ENCODE data around the gene CRB2.
"Not testable (repeated sequence)": the region's sequence is repeated elsewhere in the genome, so short reads cannot be mapped to it uniquely, and the experiment has no call there.

CRB2 gene

DNA sequence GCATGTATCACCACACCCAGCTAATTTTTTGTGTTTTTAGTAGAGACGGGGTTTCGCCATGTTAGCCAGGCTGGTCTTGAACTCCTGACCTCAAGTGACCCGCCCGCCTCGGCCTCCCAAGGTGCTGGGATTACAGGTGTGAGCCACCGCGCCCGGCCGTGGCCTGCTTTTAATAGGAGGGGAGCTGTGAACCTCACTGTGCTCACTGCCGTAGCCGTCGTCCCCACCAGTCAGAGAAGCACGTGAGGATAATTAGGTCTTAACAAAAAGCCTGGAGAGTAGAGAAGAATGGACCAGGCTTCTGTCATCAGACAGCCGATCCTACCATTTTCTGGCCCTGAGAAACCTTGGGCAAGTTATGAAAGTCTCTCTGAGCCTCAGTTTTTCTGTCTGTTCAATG lies 42.9 kb downstream of the CRB2 start:
- H3K27ac ChIP-seq (ENCODE audit: low read depth, low read length); H3K27me3 ChIP-seq (ENCODE audit: control insufficient read depth, insufficient read depth, low read length); H3K9me3 ChIP-seq (ENCODE audit: control insufficient read depth, insufficient read depth, low read depth, low read length); H3K9ac ChIP-seq (ENCODE audit: low read length); H3K4me3 ChIP-seq (ENCODE audit: low read depth, low read length); H3K36me3 ChIP-seq (ENCODE audit: control insufficient read depth, insufficient read depth, low read length): not testable (repeated sequence)
- peaks cover 31% of the 10 kb centered on the region; the same call in 1 of the 2 replicates for H3K4me1 ChIP-seq (ENCODE audit: control insufficient read depth, insufficient read depth, low read length)

GRCh38 chr9:123399803-123400378 lies 43.9 kb downstream of the CRB2 start:
- Histone ChIP-seq H3K9me3 (ENCODE audit: control insufficient read depth, insufficient read depth, low read depth, low read length) (no peaks in the 10 kb centered on the region), H3K4me1 (ENCODE audit: control insufficient read depth, insufficient read depth, low read length) (peaks cover 24% of the 10 kb centered on the region; the same call in 1 of the 2 replicates), H3K36me3 (ENCODE audit: control insufficient read depth, insufficient read depth, low read length) (no peaks in the 10 kb centered on the region), H3K9ac (ENCODE audit: low read length) (no peak overlapping the region), H3K27me3 (ENCODE audit: control insufficient read depth, insufficient read depth, low read length) (no peaks in the 10 kb centered on the region), H3K4me3 (ENCODE audit: low read depth, low read length) (no peak overlapping the region), H3K27ac (ENCODE audit: low read depth, low read length) (no peak overlapping the region)

- Histone ChIP-seq H3K9me3 (ENCODE audit: control insufficient read depth, insufficient read depth, low read depth, low read length) (no peaks in the 10 kb centered on the region), H3K4me3 (ENCODE audit: low read depth, low read length) (no peak overlapping the region), H3K9ac (ENCODE audit: low read length) (no peak overlapping the region), H3K36me3 (ENCODE audit: control insufficient read depth, insufficient read depth, low read length) (no peaks in the 10 kb centered on the region), H3K4me1 (ENCODE audit: control insufficient read depth, insufficient read depth, low read length) (peaks cover 15% of the 10 kb centered on the region; the same call in 1 of the 2 replicates), H3K27ac (ENCODE audit: low read depth, low read length) (no peak overlapping the region), H3K27me3 (ENCODE audit: control insufficient read depth, insufficient read depth, low read length) (no peaks in the 10 kb centered on the region)
Measured at GRCh38 chr9:123400926-123401503, 45.0 kb downstream of the CRB2 start.

DNA sequence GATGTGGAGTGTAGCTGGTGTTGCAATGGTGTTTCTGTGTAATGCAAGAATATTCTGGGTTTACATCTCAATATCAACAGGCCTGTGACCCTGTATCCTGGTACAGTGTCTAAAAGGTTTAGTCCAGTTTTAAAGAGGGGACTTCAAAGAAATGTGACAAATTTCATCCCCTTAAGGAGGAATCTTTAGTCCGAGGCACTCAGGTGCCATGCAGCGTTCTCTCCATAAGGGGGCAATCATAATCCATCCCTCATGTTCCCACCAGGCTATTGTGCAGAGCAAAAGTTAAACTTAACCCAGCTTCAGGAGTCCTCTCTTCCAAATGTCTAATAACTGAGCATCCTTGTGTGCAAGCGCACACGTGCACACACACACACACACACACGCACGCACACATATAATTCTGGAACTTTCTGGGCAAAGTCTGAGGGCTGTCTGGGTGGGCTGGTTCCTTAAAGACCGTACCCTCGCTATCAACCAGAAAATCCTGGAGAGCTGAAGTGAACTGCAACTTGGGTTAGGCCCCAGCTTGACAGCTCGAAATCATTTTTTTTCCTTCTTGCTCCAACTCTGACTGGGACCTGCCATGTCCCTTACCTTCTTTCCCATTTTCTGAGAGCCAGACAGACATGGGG lies 46.0 kb downstream of the CRB2 start:
- no peaks in the 10 kb centered on the region for H3K9me3 ChIP-seq (ENCODE audit: control insufficient read depth, insufficient read depth, low read depth, low read length)
- no peaks in the 10 kb centered on the region for H3K27me3 ChIP-seq (ENCODE audit: control insufficient read depth, insufficient read depth, low read length)
- peaks cover 24% of the 10 kb centered on the region for H3K4me1 ChIP-seq (ENCODE audit: control insufficient read depth, insufficient read depth, low read length)
- no peak overlapping the region for H3K9ac ChIP-seq (ENCODE audit: low read length)
- no peak overlapping the region for H3K4me3 ChIP-seq (ENCODE audit: low read depth, low read length)
- no peaks in the 10 kb centered on the region for H3K36me3 ChIP-seq (ENCODE audit: control insufficient read depth, insufficient read depth, low read length)
- no peak overlapping the region for H3K27ac ChIP-seq (ENCODE audit: low read depth, low read length)

- H3K36me3 ChIP-seq (ENCODE audit: control insufficient read depth, insufficient read depth, low read length), result no peaks in the 10 kb centered on the region
- H3K4me1 ChIP-seq (ENCODE audit: control insufficient read depth, insufficient read depth, low read length), result peaks cover 34% of the 10 kb centered on the region
- H3K9ac ChIP-seq (ENCODE audit: low read length), result no peak overlapping the region
Measured at GRCh38 chr9:123402981-123403509, 47.0 kb downstream of the CRB2 start.

GRCh38 chr9:123406016-123406415 lies 50.0 kb downstream of the CRB2 start:
- no peak overlapping the region for H3K27ac ChIP-seq (ENCODE audit: low read depth, low read length)
- no peak overlapping the region for H3K9ac ChIP-seq (ENCODE audit: low read length)
- no peaks in the 10 kb centered on the region for H3K27me3 ChIP-seq (ENCODE audit: control insufficient read depth, insufficient read depth, low read length)
- H3K4me3 ChIP-seq (ENCODE audit: low read depth, low read length), result no peak overlapping the region
- peaks cover 39% of the 10 kb centered on the region for H3K4me1 ChIP-seq (ENCODE audit: control insufficient read depth, insufficient read depth, low read length)
- no peaks in the 10 kb centered on the region for H3K9me3 ChIP-seq (ENCODE audit: control insufficient read depth, insufficient read depth, low read depth, low read length)
- no peaks in the 10 kb centered on the region for H3K36me3 ChIP-seq (ENCODE audit: control insufficient read depth, insufficient read depth, low read length)

More at GRCh38 chr9:123402981-123403509, 47.0 kb downstream of the CRB2 start:
- Histone ChIP-seq H3K4me3 (ENCODE audit: low read depth, low read length) (no peak overlapping the region), H3K9me3 (ENCODE audit: control insufficient read depth, insufficient read depth, low read depth, low read length) (no peaks in the 10 kb centered on the region), H3K27ac (ENCODE audit: low read depth, low read length) (no peak overlapping the region), H3K27me3 (ENCODE audit: control insufficient read depth, insufficient read depth, low read length) (no peaks in the 10 kb centered on the region)

DNA sequence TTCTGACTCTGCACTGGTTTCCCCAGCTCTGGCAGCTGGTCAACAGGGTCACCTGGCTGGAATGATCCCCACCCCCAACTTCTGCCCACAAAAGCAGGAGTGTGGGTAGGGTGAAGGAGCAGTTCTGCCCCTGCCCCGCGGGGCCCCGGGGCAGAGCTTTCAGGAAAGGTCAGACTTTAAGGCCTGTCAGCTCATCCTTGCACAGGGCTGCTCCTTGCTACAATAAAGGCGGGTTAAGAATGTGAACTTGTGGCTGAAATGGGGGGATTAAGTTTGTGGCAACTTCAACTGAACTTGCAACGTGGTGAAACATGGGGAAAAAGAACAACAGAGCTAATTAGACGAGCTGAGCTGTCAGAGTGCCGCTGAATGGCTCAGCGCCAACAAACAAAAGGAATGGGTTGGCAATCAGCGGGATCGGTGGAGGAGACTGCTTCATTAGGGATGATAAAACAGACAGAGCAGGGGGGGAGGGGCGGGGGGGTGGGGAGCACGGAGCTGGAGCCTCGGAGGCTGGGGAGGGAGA lies 50.8 kb downstream of the CRB2 start:
- H3K27ac ChIP-seq (ENCODE audit: low read depth, low read length), result no peak overlapping the region
- no peak overlapping the region for H3K9ac ChIP-seq (ENCODE audit: low read length)
- H3K27me3 ChIP-seq (ENCODE audit: control insufficient read depth, insufficient read depth, low read length), result no peaks in the 10 kb centered on the region

DNA sequence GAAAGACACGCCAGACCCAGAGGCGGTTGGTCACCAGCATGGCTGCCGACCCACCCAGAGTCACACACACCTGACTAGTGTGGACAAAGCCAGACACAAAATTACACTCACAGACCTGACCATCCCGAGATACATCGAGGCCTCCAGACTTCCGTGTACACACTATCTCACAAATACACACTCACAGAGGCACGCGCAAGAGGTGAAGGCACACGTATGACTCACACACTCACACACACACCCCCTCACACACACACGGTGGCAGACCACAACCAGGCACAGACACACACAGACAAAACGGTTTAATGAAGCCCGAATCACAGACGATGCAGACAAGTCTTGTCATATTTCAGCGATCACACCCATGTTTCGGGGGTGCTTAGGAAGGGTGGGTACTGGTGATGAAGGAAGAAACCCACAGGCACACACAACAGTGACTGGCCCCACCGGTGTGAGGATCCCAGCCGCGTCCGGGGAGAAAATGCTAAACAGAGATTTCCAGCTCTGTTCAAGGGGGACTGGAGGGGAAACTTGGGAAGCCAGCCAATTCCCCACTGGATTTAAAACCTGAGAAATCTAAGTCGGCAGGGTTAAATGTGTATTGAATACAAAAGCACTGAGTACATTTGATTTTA lies 51.3 kb downstream of the CRB2 start:
- no peak overlapping the region for H3K4me3 ChIP-seq (ENCODE audit: low read depth, low read length)
- no peaks in the 10 kb centered on the region for H3K36me3 ChIP-seq (ENCODE audit: control insufficient read depth, insufficient read depth, low read length)
- no peak overlapping the region for H3K9ac ChIP-seq (ENCODE audit: low read length)
- H3K27me3 ChIP-seq (ENCODE audit: control insufficient read depth, insufficient read depth, low read length), result no peaks in the 10 kb centered on the region
- H3K9me3 ChIP-seq (ENCODE audit: control insufficient read depth, insufficient read depth, low read depth, low read length), result no peaks in the 10 kb centered on the region
- peaks cover 37% of the 10 kb centered on the region for H3K4me1 ChIP-seq (ENCODE audit: control insufficient read depth, insufficient read depth, low read length)
- no peak overlapping the region for H3K27ac ChIP-seq (ENCODE audit: low read depth, low read length)

More for the DNA sequence above, 50.8 kb downstream of the CRB2 start:
- H3K4me3 ChIP-seq (ENCODE audit: low read depth, low read length), result no peak overlapping the region
- no peaks in the 10 kb centered on the region for H3K36me3 ChIP-seq (ENCODE audit: control insufficient read depth, insufficient read depth, low read length)
- no peaks in the 10 kb centered on the region for H3K9me3 ChIP-seq (ENCODE audit: control insufficient read depth, insufficient read depth, low read depth, low read length)
- H3K4me1 ChIP-seq (ENCODE audit: control insufficient read depth, insufficient read depth, low read length), result peaks cover 39% of the 10 kb centered on the region

GRCh38 chr9:123408313-123409262 lies 52.6 kb downstream of the CRB2 start:
- no peak overlapping the region for H3K9ac ChIP-seq (ENCODE audit: low read length)

GRCh38 chr9:123410281-123410910 lies 54.4 kb downstream of the CRB2 start:
- peaks cover 38% of the 10 kb centered on the region for H3K4me1 ChIP-seq (ENCODE audit: control insufficient read depth, insufficient read depth, low read length)
- H3K9ac ChIP-seq (ENCODE audit: low read length), result no peak overlapping the region
- H3K27ac ChIP-seq (ENCODE audit: low read depth, low read length), result no peak overlapping the region
- H3K27me3 ChIP-seq (ENCODE audit: control insufficient read depth, insufficient read depth, low read length), result no peaks in the 10 kb centered on the region
- no peaks in the 10 kb centered on the region for H3K9me3 ChIP-seq (ENCODE audit: control insufficient read depth, insufficient read depth, low read depth, low read length)
- H3K4me3 ChIP-seq (ENCODE audit: low read depth, low read length), result no peak overlapping the region
- no peaks in the 10 kb centered on the region for H3K36me3 ChIP-seq (ENCODE audit: control insufficient read depth, insufficient read depth, low read length)

More at GRCh38 chr9:123408313-123409262, 52.6 kb downstream of the CRB2 start:
- H3K27ac ChIP-seq (ENCODE audit: low read depth, low read length), result no peak overlapping the region
- H3K4me1 ChIP-seq (ENCODE audit: control insufficient read depth, insufficient read depth, low read length), result peaks cover 25% of the 10 kb centered on the region
- no peak overlapping the region for H3K4me3 ChIP-seq (ENCODE audit: low read depth, low read length)
- no peaks in the 10 kb centered on the region for H3K36me3 ChIP-seq (ENCODE audit: control insufficient read depth, insufficient read depth, low read length)
- no peaks in the 10 kb centered on the region for H3K9me3 ChIP-seq (ENCODE audit: control insufficient read depth, insufficient read depth, low read depth, low read length)
- no peaks in the 10 kb centered on the region for H3K27me3 ChIP-seq (ENCODE audit: control insufficient read depth, insufficient read depth, low read length)
